HL-60/S4 treated with phorbol 12-myristate 13-acetate at 8.2 ng/mL for 4 days and 3 days (cell line): ENCODE data around the gene SNX5.

Experiments used
- in situ Hi-C: fragments of 300-500 bp; cut with MboI; formaldehyde crosslinking; loops from 2 replicates; pipeline ENCODE4 v1.15.0; 2022; ENCODE audit warnings: low sequenced_read_pairs

Gene SNX5

GRCh38 chr20:17921774-17922173 lies 46.8 kb downstream of the SNX5 start:
- in situ Hi-C loops: no loop called here

GRCh38 chr20:17919149-17919548 lies 49.4 kb downstream of the SNX5 start:
- in situ Hi-C loops: no loop called here

- in situ Hi-C loops: no loop called here
These were observed 50.6 kb downstream of the SNX5 start for GRCh38 chr20:17917832-17918618.

- in situ Hi-C loops: no loop called here
These were observed 52.1 kb downstream of the SNX5 start for GRCh38 chr20:17916433-17916891.

- in situ Hi-C loops: no loop called here
These were observed 53.6 kb downstream of the SNX5 start for GRCh38 chr20:17914957-17915356.

GRCh38 chr20:17912916-17913315 lies 55.7 kb downstream of the SNX5 start:
- in situ Hi-C loops: no loop called here

- in situ Hi-C loops: no loop called here
These were observed 56.7 kb downstream of the SNX5 start for GRCh38 chr20:17911927-17912326.

GRCh38 chr20:17910828-17911294 lies 57.7 kb downstream of the SNX5 start:
- in situ Hi-C loops: no loop called here

- in situ Hi-C loops: no loop called here
These were observed 58.7 kb downstream of the SNX5 start for GRCh38 chr20:17909869-17910321.

- in situ Hi-C loops: no loop called here
These were observed 63.0 kb downstream of the SNX5 start for GRCh38 chr20:17905544-17905943.

- in situ Hi-C loops: no loop called here
These were observed 64.6 kb downstream of the SNX5 start for GRCh38 chr20:17904027-17904426.

- in situ Hi-C loops: no loop called here
These were observed 66.0 kb downstream of the SNX5 start for GRCh38 chr20:17902531-17903083.

GRCh38 chr20:17901971-17902370 lies 66.6 kb downstream of the SNX5 start:
- in situ Hi-C loops: no loop called here

- in situ Hi-C loops: loop anchor here (25.0 kb wide), 2 partner anchors 211 to 386 kb away; partner anchors contain the start of genes BANF2 and RRBP1
These were observed 70.0 kb downstream of the SNX5 start for GRCh38 chr20:17898548-17898994.

GRCh38 chr20:17897566-17898307 lies 70.9 kb downstream of the SNX5 start:
- in situ Hi-C loops: loop anchor here (25.0 kb wide), 2 partner anchors 210 to 385 kb away; partner anchors contain the start of genes BANF2 and RRBP1

- in situ Hi-C loops: loop anchor here (25.0 kb wide), 2 partner anchors 210 to 385 kb away; partner anchors contain the start of genes BANF2 and RRBP1
These were observed 71.7 kb downstream of the SNX5 start for GRCh38 chr20:17896771-17897369.

GRCh38 chr20:17896193-17896723 lies 72.3 kb downstream of the SNX5 start:
- in situ Hi-C loops: loop anchor here (25.0 kb wide), 2 partner anchors 209 to 384 kb away; partner anchors contain the start of genes BANF2 and RRBP1

- in situ Hi-C loops: loop anchor here (25.0 kb wide), 2 partner anchors 208 to 383 kb away; partner anchors contain the start of genes BANF2 and RRBP1
These were observed 72.9 kb downstream of the SNX5 start for GRCh38 chr20:17895641-17896171.

- in situ Hi-C loops: loop anchor here (25.0 kb wide), 2 partner anchors 206 to 381 kb away; partner anchors contain the start of genes BANF2 and RRBP1
These were observed 75.1 kb downstream of the SNX5 start for GRCh38 chr20:17893445-17893844.
